Stimulated activated CD4-positive, alpha-beta T cell treated with anti-CD3 and anti-CD28 coated beads, Interleukin-15, amount 100 ng/mL, for 24 hours (primary cell): Measurements from ENCODE around the gene NUAK1.

Experiments used
- DNase-seq: peaks from one replicate; pipeline ENCODE4 v3.0.0-alpha.2; 2020

Gene NUAK1

DNA sequence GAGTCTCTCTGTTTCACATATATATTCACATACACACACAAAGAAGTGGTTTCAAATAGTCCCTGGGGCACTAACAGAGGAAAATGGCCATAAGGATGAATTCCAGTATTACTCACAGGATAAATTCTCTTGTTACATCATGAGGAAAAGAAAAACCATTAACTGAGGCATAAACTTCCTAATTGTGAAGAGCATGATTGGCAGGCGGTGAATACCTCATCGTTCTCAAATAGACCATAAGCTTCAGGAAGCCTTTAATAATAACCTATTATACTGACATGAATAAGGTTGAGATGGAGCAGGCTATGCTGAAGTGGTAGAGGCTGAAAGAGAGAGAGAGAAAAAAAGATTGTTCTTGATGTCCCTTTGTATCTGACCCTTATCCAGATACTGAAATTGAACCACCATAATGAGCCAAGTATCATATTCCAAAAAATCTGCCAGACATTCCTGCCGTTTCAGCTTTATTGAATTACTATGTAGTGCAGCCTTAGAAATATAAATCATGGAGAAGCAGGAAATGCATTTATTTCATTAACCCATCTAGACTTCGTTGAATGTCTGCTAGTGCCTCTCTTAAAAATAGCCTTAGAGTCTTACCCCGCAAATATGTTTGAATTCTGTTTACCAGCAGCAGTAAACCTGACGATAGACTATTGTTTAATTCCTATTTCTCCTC is 86.8 kb downstream of the NUAK1 start:
- DNase-seq, result no peak

DNA sequence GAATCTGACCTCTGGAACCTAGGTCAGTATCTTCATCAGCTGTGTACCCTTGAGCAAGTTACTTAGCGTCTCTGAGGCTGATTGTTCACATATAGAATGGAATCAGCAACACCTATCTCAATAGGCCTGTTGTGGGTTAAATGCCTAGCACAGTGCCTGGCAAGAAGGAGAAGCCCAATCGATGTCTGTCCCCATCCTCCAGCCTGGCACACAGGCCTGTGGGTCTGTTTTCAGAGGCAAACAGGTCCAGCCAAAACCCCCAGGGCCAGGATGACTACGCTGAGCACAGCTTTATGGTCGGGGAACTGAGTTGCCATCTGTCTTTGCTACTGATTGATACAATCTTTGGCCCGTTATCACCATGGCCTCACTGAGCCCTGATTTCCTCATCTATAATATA is 89.2 kb downstream of the NUAK1 start:
- DNase-seq, result no peak

DNA sequence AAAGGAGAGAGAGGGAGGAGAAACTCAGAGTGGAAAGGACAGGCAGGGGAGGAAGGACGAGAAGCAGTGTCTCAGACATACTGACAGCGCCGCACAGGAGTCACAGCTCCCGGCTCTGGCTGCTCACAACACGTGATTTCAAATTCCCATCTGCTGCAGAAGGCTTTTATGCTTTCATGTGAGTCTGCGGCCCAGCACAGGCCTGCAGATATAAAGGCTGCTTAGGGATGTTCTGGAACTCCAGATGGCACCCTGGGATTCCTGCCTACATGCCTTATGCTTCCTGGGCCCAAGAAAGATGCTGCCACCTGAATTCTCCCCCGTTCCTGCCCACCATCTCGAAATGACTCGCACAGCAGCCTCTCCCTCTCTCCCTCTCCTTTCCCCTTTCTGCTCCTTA is 89.6 kb downstream of the NUAK1 start:
- no peak for DNase-seq

- no peak for DNase-seq
Measured at GRCh38 chr12:106048676-106049075, 90.1 kb downstream of the NUAK1 start.

GRCh38 chr12:106048016-106048415 is 90.7 kb downstream of the NUAK1 start:
- no peak for DNase-seq

DNA sequence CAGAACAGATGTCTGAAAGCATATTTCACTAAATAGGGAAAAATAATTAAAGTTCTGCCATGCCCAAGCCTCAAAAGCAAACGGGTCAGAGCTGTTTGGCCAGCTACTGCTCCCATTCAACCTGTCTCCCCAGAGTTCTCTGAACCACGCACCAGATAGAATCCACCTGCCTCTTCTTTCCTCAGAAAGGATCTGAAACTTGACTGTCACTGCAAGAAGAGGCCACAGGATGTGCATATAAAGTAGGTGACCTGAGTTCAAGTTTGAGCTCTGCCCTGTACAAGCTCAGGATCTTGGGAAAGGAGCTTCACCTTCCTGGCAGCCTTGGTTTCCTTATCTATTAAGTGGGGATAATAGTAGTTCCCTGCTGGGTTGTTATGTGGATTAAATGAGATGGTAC is 91.8 kb downstream of the NUAK1 start:
- DNase-seq, result no peak

GRCh38 chr12:106046301-106046846 is 92.4 kb downstream of the NUAK1 start:
- DNase-seq, result no peak

DNA sequence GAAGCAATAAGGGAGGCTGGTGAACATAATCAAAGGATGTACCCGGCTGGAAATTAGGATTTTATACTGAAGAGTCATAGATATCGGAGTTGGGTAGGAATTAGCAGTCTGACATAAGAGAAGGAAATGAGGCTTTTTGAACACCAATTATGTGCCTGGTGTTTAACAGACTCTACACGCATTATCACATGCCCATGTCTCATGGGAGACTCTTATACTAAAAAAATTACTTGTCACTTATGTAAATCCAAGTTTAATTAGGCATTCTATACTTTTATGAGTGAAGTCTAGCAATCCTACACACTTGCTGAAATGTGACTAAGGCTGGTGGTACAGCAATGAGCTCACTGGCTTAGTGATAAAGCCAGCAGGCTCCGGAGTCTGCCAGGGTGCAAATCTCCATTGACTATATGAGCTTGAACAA is 93.5 kb downstream of the NUAK1 start:
- DNase-seq, result no peak

DNA sequence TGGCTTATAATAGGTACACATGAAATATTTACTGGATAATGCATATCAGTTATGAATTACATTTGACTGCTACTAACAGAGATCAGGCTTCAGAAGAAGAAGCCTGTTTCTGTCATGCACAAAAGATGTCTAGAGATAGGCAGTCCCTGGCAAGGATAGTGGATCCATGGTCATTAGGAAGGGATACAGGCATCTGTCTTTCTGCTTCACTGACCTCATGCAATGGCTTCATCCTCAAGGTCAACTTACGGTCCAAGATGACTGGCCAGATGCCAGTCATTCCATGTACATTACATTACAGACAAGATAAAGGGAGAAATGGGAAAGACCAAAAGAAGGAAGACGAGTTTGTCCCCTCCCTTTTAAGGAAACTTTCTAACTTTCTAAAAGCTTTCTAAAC is 94.0 kb downstream of the NUAK1 start:
- no peak for DNase-seq

DNA sequence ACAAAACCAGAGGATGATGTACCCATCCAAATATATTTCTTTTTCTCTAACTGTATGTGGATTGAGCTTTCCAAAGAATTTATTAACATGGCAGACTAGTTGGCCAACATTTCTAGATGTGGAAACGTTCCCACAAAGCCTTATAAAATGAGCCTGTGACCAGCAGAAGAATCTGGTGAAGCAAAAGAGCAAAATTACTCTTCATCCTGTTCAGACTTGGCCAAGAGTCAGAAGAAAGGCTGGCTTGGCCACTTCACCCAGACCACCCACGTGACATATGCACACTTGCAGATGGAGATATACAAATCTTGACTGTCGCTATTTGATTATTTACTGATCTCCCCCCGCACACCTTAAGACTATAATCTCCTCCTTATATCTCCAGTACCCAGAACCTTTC is 96.7 kb downstream of the NUAK1 start:
- DNase-seq, result no peak

DNA sequence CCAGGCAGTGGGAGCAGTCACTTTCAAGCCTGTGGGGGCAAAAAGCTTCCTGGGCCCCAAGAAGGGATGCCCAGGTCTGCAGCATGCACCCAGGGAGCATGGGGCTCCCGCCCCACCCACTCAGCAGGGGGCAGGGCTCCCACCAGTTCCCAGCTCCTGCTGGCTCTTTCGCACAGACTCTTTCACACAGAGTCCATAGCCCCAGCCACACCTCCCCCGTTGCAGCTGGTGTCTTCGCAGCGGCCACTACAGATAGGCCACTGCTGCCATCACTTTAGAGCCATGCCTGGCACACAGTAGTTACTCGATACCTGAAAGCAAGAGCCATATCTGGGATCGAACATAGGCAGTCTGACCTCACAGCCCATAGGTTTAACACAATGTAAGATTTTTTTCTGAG is 98.2 kb downstream of the NUAK1 start:
- DNase-seq, result no peak

GRCh38 chr12:106039646-106040404 is 98.9 kb downstream of the NUAK1 start:
- DNase-seq, result no peak

GRCh38 chr12:106039242-106039641 is 99.5 kb downstream of the NUAK1 start:
- DNase-seq, result no peak

- no peak for DNase-seq
Measured at GRCh38 chr12:106037524-106038298, 101.0 kb downstream of the NUAK1 start.

DNA sequence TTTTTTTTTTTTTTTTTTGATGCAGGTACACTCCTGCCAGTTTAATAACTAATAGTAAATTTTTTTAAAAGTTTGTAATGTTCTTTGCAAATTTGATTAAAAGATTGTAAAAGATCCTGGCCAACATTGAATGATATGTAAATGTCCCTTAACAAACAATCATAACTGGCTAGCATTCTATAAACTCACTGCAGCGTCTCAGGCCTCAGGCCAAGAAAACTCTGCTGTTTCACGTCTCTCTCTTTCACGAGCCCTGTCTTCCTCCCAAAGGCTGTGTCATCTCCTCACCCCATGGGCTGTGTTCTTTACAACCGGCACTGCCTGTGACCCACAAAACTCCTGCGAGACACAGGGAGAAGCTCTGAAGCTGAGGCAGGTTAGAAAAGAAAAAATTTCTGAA is 103.3 kb downstream of the NUAK1 start:
- no peak for DNase-seq

- DNase-seq, result no peak
Measured at GRCh38 chr12:106034316-106034715, 104.4 kb downstream of the NUAK1 start.

DNA sequence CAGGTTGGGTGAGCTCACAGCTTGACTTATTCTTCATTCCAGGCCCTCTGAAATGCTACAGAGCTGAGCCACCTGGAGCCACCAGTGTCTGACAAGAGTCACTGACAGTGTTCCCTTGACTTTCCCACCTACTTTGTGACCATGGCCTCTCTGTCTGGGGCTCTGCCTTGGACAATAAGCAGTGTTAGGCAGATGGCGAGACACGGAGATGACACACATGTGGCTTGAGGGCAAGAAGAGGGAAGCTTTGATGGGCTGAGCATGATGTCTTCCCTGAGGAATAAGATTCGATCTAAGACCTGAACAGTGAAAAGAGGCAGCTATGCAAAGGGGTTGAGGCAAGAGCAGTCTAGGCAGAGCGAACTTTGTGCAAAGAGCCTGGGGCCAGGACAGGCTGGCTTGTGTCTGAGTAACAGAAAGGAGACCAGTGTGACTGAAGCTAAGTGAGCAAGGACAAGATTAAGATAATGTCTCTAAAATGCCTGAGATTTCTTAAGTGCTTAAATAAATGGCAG is 105.5 kb downstream of the NUAK1 start:
- no peak for DNase-seq

GRCh38 chr12:106032623-106032925 is 106.2 kb downstream of the NUAK1 start:
- DNase-seq, result no peak

DNA sequence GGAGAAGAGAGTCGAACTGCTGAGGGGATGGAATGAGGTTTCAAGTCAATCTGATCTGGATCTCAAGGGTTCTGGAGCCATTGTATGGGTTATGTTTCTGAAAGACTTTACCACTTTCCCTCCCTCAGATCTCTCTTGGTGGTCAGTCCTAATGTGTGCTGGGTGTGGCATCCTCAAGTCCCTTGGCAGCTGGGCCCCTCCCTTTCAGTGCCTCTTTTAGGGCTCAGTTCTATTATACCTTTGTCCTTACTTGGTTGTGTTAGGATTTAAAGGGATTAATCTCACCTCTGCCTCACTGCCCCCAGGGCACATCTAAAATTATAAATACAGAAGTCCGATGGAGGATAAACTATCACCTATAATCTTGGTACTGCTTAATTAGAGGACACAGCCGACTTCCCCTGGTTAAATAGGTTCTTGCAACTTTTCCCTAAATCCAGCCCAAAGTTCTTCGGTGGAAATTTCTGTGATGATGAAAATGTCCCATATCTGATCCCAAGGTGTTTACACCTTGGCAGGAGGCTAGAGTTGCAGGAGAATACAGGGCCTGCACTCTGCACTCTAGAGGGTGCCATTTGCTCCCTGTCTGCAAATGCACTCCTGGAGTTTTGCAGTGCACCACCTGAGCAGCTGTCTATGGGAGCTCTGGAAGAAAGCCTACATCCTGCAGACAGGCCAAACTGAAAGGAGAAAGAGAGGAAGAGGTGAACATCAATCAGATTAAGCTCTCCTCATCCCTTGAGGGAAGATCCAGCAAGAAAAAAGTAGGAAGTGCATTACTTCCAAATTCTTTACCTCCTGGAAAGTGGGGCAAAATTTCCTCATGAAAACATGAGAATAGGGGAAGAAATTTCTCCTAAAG is 106.8 kb downstream of the NUAK1 start:
- no peak for DNase-seq

- DNase-seq, result no peak
Measured at GRCh38 chr12:106030210-106031071, 108.3 kb downstream of the NUAK1 start.

- DNase-seq, result no peak
Measured at GRCh38 chr12:106029532-106029931, 109.2 kb downstream of the NUAK1 start.

- no peak for DNase-seq
Measured at GRCh38 chr12:106027911-106028310, 110.8 kb downstream of the NUAK1 start.
